Occipital lobe (tissue), 2 donors: Measurements from ENCODE around the gene HEMGN. TPM values are rescaled to one million over a fixed set of nuclear protein-coding genes. Genes with fewer than 3 reads are reported as not detected.
"Not testable (repeated sequence)": the region's sequence is repeated elsewhere in the genome, so short reads cannot be mapped to it uniquely, and the experiment has no call there.

Source experiments
- DNase-seq: peaks from one replicate; lab custom pipeline; 2025; lab: John Stamatoyannopoulos, UW
- total RNA-seq: library from RNA; depleted of rRNA; stranded (reverse); fragments of >200 nt; gene quantifications from one replicate; pipeline ENCODE4 v1.2.3, GENCODE V29; 2014

HEMGN gene
- total RNA-seq, 1 donor from 2014 or later = 3.9 TPM

DNA sequence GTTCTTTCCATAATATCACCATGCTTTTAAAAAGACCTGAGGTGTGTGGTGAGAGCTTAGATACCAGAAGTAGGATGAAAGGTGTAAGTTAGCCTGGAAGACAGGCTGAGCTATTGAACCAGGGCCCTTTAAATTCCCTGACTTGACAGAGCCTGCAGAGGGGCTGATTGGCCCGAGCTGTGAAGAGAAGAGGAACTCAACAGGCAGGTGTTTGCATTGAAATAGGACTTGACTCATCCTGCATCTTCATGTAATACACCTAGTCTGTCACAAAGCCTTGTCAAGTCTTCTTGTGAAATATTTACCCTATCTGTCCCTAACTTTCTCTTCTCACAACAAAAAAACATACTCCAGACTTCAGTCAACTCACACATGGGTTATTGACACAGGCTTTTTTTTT lies 28.5 kb upstream of the HEMGN start:
- DNase-seq = no peak

DNA sequence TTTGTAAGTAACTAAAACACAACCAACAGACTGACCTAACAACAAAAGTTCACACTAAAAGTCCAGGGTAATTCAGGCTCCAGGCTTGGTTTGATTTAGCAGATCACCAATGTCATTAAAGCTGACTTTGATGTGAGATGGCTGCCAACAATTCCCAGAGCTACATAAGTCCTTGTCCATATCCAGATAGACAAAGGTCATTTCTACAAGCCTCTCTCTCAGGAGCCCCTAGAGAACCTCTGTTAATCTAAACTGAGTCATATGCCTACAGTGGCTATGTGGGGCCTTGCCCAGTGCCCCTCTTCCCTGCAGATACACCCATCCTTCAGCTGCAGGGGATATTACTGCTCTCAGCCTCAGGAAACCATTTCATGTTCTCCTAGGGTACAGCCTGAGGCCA lies 26.9 kb upstream of the HEMGN start:
- DNase-seq = no peak

DNA sequence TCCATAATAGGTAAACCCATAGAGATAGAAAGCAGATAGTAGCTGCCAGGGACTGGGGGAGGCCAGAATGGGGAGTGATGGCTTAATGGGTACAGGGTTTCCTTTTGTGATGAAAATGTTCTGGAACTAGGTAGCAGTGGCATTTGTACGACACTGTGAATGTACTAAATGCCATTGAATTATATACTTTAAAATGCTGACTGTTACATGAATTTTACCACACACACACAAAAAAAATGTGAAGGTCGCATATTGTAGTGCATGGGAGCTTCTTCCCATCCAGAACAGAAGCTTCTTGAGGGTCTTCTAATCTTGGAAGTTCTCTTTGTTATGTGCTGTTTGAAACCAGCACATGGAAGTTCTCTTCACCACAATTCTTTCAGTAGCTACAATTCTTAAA lies 25.3 kb upstream of the HEMGN start:
- DNase-seq = no peak

DNA sequence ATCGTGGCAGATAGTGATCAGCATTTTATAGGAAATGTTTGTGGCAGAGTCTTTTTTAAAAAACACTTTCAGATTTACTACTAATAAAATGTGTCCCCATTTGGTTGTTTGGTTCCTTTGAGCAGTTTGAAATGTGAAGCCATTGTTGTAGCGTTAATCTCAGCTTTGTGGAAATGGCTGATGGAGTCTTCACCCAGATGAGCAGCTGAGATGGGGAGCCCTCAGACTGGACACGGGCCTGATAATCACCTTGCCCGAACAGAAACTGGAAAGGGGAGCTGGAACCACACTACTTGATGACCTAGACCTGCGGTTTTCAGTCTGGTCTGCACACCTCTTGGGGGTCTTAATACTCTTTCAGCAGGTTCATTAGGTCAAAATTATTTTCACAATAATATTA lies 24.6 kb upstream of the HEMGN start:
- DNase-seq = no peak

DNA sequence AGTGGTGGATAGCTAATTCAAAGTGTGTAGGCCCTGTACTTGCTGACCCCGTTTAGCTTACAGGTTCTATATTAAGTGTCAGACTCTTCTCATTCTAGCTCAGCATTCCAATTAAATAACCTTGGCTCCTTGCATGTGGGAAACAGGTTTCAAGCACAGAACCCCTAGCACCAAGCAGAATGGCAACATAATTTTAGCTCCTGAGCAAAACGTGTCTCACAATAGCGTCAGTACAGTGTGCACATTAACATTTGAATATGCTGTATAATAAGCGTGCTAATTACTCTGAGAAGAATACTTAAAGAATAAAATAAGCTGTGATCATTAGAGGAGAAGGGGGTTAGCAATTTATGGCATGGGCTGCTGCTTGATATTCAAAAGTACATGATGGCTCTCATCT lies 24.2 kb upstream of the HEMGN start:
- no peak for DNase-seq

DNA sequence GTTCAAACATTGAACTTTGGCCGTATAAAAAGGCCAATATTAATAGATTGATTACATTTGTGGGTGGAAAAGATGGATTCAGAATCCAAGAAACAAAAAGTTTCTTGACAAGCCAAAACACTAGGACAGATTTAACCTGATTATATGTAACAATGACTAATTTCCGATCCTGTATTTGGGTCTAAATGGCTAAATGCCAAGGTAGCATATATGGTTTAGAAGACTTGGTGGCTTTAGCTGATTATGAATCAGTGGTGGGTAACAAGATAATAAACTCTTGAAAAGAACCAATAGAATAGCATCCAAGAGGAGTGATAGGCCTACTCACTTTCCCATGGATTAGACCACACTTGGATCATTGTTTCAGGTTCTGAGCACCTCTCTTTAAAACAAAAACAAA lies 23.4 kb upstream of the HEMGN start:
- DNase-seq = no peak

DNA sequence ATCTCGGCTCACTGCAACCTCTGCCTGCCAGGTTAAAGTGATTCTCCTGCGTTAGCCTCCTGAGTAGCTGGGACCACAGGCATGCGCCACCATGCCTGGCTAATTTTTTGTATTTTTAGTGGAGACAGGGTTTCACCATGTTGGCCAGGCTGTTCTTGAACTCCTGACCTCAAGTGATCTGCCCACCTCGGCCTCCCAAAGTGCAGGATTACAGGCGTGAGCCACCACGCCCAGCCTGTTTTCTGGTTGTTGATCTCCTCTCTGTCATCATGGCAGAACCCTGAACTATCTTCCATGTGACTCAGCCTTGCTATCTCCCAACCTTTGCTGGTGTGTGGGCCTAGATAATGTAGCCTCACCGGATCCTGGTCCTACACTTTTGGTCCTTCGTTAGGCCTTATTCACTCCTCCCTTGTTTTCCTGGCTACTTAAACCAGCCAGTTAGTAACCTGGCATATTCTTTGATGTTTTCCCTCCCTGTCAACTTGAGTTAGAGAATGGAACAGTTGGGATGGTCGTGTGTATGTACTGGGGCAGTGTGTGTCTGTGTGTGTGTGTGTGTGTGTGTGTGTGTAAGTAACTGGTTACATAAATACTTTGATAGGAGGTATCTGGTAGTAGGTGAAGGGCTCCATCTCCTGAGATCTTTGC lies 22.8 kb upstream of the HEMGN start:
- not testable (repeated sequence) for DNase-seq

DNA sequence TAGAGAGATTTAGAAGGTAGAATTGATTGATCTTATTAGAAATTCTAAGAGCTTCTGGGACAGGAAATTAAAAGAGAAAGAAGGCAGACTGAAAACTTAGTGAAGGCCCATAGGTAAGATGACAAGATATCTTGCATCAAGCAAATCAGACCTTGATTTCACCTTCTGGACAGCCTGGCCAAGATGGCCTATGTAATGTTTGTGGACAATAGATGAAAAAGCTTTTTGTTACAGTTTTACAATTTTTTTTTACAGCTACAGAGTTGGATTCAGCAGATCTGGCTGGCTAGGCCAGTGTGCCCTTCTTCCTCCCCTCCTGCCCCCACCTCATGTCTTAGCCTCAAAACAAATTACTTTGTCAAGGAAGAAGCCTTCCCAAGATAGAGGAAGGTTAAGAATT lies 21.6 kb upstream of the HEMGN start:
- no peak for DNase-seq

DNA sequence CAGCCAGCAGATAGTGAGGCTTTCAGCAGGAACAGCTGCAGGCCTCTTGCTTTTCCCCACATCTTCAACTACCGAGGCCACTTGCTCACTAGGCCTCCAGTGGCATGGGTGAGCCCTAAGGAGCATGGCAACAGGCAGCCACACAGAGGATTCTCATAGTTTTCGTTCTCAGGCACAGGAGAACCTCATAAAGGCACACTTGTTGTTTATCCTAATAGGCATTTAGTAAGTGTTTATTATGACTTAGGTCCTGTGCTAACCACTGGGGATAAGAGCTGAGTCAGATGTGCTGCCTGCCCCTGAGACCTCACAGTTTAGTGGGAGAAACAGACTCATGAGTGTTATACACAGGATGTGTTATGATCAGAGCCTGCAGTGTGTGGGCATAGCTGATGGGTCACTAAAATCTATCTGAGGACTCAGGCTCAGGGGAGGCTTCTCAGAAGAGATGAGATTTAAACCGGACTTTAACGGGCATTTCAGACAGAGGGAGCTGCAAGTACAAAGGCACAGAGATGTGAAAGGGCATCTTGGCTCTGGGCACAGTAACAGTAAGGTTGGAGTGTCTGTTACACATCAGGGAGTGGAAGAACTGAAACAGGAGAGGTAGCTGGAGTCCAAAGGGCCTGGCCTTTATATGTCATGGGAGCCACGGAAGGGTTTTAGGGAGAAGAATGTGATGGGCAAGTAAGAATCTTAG lies 21.0 kb upstream of the HEMGN start:
- no peak for DNase-seq

DNA sequence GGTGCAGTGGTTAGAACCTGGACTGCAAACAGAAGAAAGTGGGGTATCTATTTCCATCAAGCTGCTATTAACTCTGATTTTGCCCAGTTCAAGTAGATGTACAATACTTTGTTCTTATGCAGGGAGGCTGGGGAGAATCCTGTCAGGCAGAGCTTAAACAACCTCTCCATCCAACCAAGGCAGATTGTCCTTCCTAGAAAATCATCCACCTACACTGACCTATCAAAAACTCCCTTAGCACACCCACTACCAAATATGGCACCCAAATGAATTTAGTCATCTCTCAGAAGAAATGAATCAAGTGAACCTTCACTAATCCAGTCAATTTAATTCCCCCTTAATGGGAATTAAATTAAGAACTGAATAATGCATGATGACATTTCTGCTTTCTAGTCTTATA lies 18.4 kb upstream of the HEMGN start:
- DNase-seq = no peak

DNA sequence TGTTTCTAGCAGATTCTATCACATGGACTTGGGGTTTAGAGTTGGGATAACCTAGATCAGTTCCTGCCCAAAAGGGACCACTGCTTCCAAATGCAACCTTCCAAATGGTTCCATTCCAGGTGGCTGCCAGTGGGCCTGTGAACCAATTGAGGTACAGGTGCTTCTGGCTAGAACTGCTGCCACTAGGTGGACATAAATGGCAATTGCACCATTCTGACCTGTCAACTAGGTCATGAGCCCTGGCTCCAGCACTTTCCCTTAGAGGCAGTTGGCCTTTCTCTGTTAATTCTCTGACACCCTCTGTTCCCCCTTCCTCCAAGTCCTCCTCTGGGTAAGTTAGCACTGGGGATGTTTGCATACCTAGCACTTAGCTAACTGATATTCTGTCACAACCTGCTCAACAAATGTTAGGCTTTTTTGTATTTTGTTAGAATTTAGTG lies 16.6 kb upstream of the HEMGN start:
- no peak for DNase-seq

DNA sequence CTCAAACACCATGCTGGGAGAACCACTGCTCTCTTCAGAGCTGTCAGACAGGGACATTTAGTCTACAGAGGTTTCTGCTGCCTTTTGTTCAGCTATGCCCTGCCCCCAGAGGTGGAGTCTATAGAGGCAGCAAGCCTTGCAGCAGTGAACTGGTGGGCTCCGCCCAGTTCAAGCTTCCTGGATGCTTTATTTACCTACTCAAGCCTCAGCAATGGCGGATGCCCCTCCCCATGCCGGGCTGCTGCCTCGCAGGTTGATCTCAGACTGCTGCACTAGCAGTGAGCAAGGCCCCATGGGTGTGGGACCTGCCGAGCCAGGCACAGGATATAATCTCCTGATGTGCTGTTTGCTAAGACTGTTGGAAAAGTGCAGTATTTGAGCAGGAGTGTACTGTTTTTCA lies 12.9 kb upstream of the HEMGN start:
- DNase-seq = not testable (repeated sequence)

DNA sequence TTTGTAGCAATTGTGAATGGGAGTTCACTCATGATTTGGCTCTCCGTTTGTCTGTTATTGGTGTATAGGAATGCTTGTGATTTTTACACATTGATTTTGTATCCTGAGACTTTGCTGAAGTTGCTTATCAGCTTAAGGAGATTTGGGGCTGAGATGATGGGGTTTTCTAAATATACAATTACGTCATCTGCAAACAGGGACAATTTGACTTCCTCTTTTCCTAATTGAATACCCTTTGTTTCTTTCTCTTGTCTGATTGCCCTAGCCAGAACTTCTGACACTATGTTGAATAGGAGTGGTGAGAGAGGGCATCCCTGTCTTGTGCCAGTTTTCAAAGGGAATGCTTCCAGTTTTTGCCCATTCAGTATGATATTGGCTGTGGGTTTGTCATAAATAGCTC lies 9.1 kb upstream of the HEMGN start:
- DNase-seq = not testable (repeated sequence)

DNA sequence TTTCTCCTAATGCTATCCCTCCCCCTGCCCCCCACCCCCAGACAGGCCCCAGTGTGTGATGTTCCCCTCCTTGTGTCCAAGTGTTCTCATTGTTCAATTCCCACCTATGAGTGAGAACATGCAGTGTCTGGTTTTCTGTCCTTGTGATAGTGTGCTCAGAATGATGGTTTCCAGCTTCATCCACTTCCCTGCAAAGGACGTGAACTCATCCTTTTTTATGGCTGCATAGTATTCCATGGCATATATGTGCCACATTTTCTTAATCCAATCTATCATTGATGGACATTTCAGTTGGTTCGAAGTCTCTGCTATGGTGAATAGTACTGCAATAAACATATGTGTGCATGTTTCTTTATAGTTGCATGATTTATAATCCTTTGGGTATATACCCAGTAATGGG lies 7.5 kb upstream of the HEMGN start:
- not testable (repeated sequence) for DNase-seq

DNA sequence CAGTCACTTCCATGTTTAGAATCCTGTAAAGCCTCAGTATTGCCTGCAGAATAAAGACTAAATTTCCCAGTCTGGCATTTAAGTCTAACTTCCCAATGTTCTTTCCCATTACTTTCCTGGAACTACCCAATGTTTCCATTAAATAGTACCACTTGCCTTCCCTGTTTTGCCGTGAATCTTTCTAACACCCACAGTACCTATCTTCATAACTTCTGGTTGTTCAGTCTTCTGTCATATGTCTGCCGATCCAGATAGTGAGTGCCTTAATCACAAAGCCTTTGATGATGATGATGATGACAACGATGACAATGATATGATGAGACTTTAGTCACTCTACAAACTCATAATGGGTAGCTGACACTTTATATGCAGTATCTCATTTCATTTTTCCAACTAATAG lies 6.6 kb upstream of the HEMGN start:
- DNase-seq = no peak

DNA sequence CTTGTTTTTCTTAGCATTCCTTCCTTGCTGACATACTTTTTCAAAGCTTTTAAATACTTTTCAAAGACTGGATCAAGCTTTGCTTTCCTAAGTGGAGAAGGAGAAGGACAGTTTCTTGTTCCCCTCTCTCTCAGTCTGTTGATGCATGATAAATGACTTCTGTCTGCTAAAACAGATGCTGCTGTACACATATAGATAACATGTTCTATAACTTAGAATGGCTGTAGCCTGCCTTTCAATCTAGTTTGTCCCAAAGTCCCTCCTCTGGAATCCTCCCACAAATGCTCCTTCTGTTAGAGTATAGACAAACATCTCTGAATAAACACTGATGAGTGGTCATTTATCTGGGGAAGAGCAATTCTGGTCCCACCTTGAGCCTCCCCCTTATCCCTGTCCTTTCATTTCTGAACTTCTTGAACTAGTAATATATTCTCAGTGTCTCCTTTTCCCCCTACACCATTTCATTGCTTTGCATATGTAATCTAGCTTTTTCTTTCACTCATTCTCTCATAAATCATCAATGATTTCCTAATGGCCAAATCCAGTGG lies 5.4 kb upstream of the HEMGN start:
- no peak for DNase-seq

DNA sequence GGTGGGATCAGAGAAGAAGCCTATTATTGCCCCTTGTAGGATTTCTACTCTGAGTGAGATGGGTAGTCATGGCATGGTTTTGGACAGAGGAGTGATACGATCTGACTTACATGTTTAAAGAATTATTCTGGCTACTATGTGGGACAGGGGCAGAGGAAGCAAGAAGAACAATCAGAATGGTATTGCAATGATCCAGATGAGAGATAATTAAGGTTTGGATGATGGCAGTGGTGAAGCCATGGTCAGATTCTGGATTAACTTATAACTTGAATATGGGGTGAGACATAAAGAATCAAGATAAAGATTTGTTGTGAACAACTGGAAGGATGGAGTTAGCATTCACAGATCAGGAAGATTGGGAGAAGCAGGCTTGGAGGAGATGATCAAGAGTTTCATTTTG lies 3.4 kb upstream of the HEMGN start:
- no peak for DNase-seq

DNA sequence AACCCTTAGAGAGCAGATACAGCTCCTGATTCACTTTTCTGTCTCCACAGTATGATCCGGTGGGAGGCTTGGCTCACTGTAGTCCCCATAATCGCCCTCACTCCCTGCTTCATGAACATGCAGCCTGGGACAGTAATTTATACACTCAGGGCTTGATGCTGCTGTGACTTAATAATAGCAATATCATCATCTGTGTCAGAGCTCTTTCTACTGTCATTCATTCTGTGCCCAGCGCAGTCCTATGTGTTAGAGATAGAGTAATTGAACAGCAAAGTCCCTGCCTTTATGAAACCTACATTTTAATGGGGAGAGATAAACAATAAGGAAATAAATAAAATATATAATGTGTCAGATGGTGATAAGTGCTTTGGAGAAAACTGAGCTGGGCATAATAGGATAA lies 2.8 kb upstream of the HEMGN start:
- no peak for DNase-seq

DNA sequence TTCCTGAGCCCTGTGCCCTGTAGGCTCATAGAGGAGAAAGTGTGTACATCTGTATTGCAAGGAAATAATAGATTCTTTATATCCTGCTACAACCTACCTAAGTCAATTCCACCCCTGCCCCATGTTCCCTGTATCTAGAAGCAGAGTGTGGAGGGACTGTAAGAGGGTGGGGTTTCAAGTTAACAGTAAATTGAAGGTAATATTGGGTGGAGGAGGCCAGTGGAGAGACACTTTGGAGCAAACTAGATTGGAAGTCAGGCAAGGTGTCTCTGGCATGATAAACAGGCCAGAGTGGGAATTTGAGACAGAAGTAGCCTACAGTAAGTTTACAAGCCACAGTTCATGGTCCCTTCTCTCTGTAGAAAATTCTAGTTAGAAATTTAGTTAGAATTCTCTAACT lies 2.3 kb upstream of the HEMGN start:
- DNase-seq = no peak

DNA sequence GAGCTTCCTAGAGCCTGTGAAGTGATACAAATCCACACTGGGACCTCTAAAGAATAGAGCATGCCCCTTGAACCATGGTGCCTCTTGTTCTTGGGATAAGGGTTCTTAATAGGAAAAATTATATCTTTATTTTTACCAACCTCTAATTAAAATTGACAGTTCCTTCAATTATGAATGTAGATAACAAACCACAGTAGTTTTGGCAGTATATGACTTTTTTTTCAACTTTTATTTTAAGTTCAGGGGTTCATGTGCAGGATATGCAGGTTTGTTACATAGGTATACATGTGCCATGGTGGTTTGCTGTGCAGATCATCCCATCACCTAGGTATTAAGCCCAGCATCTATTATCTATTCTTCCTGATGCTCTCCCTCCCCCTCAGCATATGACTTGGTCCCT lies 974 bp downstream of the HEMGN start:
- DNase-seq = no peak

DNA sequence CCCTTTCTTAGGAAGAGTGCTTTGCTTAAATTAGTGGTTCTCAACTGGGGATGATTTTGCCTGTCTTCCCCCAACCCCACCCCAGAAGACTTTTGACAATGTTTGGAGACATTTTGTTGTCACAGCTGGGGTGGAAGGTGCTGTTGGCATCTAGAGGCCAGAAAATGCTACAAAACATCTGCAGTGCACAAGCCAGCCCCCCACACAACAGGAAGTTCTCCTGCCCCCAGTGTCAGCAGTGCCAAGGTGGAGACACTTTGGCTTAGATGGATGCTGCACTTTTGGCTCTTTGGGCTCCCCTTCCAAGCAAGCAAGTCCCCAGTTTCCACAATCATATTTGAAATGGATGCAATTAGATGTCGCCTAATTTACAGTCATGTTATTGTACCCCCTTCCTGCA lies 2.7 kb downstream of the HEMGN start:
- no peak for DNase-seq

DNA sequence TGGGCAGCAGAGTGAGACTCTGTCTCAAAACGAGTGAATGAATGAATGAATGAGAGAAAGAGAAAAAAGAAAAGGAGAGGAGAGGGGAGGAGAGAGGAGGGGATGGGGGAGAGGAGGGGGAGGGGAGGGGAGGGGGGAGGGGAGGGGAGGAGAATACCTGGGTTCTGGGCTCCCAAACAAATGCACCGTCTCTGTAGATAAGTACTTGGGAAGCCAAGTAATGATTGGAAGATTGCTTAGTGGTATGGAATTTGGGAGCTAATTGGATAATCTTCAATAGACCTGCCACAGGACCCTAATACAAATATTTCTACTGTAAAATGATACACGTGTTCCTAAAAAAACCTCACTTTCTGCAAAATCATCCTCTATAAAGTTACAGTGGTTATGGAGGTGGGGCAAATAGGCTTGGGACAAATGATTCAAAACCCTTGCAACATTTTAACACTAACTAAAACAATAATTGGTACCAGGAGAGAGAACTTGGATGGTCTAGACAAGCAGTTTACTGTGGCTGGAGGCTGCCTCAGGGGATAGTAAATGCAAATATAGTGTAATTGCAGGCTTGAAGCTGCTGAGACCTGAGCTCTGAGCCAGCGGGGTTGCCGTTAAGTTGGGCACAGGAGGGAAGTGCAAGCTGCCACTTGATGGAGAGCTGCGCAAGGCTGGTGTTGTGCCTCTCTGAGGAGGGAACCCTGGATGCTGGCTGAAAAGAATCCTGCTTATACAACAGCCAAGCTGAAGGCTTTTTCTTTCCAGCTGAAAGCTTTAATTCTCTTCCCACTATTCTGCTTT lies 3.5 kb downstream of the HEMGN start:
- DNase-seq = no peak
